WI38 (cell line): ENCODE measurements around the gene ATXN7L2.
A peak's percentile ranks its signal among the peaks of the same experiment; 100 is the strongest.

Experiments used
- H3K4me3 ChIP-seq: 2 replicates; pipeline ENCODE4 v1.5.1; 2011; ENCODE audit warnings: low read depth, mild to moderate bottlenecking, control low read depth, low read length
- CTCF ChIP-seq: IDR thresholded peaks from 2 replicates; pipeline ENCODE4 v1.5.1; 2012; ENCODE audit warnings: low read depth, mild to moderate bottlenecking, control low read depth, low read length

ATXN7L2 gene

GRCh38 chr1:109485001-109485400, 1.3 kb downstream of the ATXN7L2 start:
- TF ChIP-seq CTCF, result no peak
- H3K4me3 ChIP-seq, result peak overlapping the region; percentile 72

- no peak for TF ChIP-seq CTCF
- no peak overlapping the region for H3K4me3 ChIP-seq
These were observed 3.6 kb downstream of the ATXN7L2 start for GRCh38 chr1:109487261-109487660.

- TF ChIP-seq CTCF, result no peak
These were observed 4.5 kb downstream of the ATXN7L2 start for GRCh38 chr1:109488201-109488600.

GRCh38 chr1:109488696-109489095, 5.0 kb downstream of the ATXN7L2 start:
- no peak for TF ChIP-seq CTCF
- no peak overlapping the region for H3K4me3 ChIP-seq

More at GRCh38 chr1:109488201-109488600, 4.5 kb downstream of the ATXN7L2 start:
- no peak overlapping the region for H3K4me3 ChIP-seq

GRCh38 chr1:109490029-109490933, 6.6 kb downstream of the ATXN7L2 start:
- TF ChIP-seq CTCF, result peak; percentile 87

GRCh38 chr1:109490934-109491302, 7.2 kb downstream of the ATXN7L2 start:
- no peak for TF ChIP-seq CTCF
- no peak overlapping the region for H3K4me3 ChIP-seq

More at GRCh38 chr1:109490029-109490933, 6.6 kb downstream of the ATXN7L2 start:
- no peak overlapping the region for H3K4me3 ChIP-seq

- H3K4me3 ChIP-seq, result no peak overlapping the region
- no peak for TF ChIP-seq CTCF
These were observed 7.7 kb downstream of the ATXN7L2 start for GRCh38 chr1:109491372-109491771.
